HepG2 (cell line): ENCODE measurements around the gene UCP2. TPM values are rescaled to one million over a fixed set of nuclear protein-coding genes. Genes with fewer than 3 reads are reported as not detected.

Experiments used
- ATAC-seq: fragments of 200-7000 bp; cut with Tn5 transposase; 3 replicates; pipeline ENCODE4 v1.9.1; 2020; ENCODE audit warnings: mild to moderate bottlenecking, moderate library complexity
- BruUV-seq: library from RNA; stranded (reverse); fragments of 400-500 nt; replicated peaks from 2 replicates; lab custom pipeline; 2021; lab: Mats Ljungman, UMichigan
- CTCF ChIA-PET: fragments of 300-600 bp; formaldehyde crosslinking; extraction: SDS; loops from one replicate; lab custom pipeline; 2021; ENCODE audit warnings: low total read pairs, inconsistent platforms, low intra/inter-chr PET ratio; lab: Yijun Ruan, JAX
- POLR2A ChIA-PET: fragments of 350-600 bp; sonication (Branson Sonifier 250); formaldehyde crosslinking; loops from one replicate; lab custom pipeline; 2020; ENCODE audit warnings: antibody characterized with exemption, inconsistent platforms; lab: Yijun Ruan, JAX
- DNase-seq: peaks from one replicate; pipeline ENCODE4 v3.0.0-alpha.2; 2015; ENCODE audit warnings: low spot score
- FAIRE-seq: peaks from 3 replicates; lab custom pipeline; 2011; peaks lifted over from hg19 to GRCh38; lab: Jason Lieb, UNC
- H2AFZ ChIP-seq: one replicate; pipeline ENCODE4 v1.6.1; 2011; ENCODE audit warnings: low read length, inconsistent platforms
- H3K27ac ChIP-seq: fragments of 300-600 bp; 3 replicates; pipeline ENCODE4 v1.8.0; 2011; ENCODE audit warnings: mixed run types, mild to moderate bottlenecking, mixed read lengths, low read length, inconsistent platforms; ENCODE audit not compliant: insufficient read depth; ENCODE audit errors: extremely low read length
- H3K27me3 ChIP-seq, 2 experiments: fragments of 200-600 bp in 1 of 2; 2 replicates in 1 of 2; 3 replicates in 1 of 2; pipeline versions ENCODE4 v1.6.0 to v1.8.0; 2011; ENCODE audit warnings: low read length in 2 of 2, mild to moderate bottlenecking in 2 of 2, moderate library complexity in 2 of 2, inconsistent platforms in 1 of 2; ENCODE audit not compliant: insufficient read depth in 2 of 2, control insufficient read depth in 1 of 2
- H3K36me3 ChIP-seq, 2 experiments: fragments of 200-600 bp in 1 of 2; replicated peaks in 1 of 2; 2 replicates in 1 of 2; 3 replicates in 1 of 2; pipeline versions ENCODE4 v1.5.1 to v1.8.0; 2011; ENCODE audit warnings: low read length in 2 of 2, inconsistent platforms in 1 of 2; ENCODE audit not compliant: insufficient read depth in 2 of 2, control insufficient read depth in 1 of 2
- H3K4me1 ChIP-seq: 2 replicates; pipeline ENCODE4 v1.5.1; 2012; ENCODE audit warnings: low read length, inconsistent platforms; ENCODE audit not compliant: insufficient read depth
- H3K4me2 ChIP-seq: 2 replicates; pipeline ENCODE4 v1.6.0; 2011; ENCODE audit warnings: low read depth, low read length, inconsistent platforms
- H3K4me3 ChIP-seq, 3 experiments: fragments of 200-600 bp in 1 of 3; sonication (generic), shearing (Covaris generic) in 1 of 3; replicated peaks in 1 of 3; 2 replicates each; pipeline ENCODE4 v1.5.1; 2011 to 2016; ENCODE audit warnings: low read length in 3 of 3, inconsistent platforms in 2 of 3, low read depth in 2 of 3, mild to moderate bottlenecking in 2 of 3, control low read depth in 1 of 3, mixed read lengths in 1 of 3; ENCODE audit not compliant: insufficient read depth in 1 of 3
- H3K79me2 ChIP-seq: one replicate; pipeline ENCODE4 v1.6.1; 2011; ENCODE audit warnings: low read length, inconsistent platforms; ENCODE audit not compliant: insufficient read depth
- H3K9ac ChIP-seq: 2 replicates; pipeline ENCODE4 v1.6.0; 2011; ENCODE audit warnings: mild to moderate bottlenecking, low read depth, low read length, inconsistent platforms; ENCODE audit not compliant: insufficient read depth
- H3K9me3 ChIP-seq: 2 replicates; pipeline ENCODE4 v1.5.1; 2012; ENCODE audit warnings: mild to moderate bottlenecking, low read length
- H4K20me1 ChIP-seq: 2 replicates; pipeline ENCODE4 v1.6.0; 2011; ENCODE audit warnings: inconsistent platforms, mild to moderate bottlenecking, low read length, moderate library complexity; ENCODE audit not compliant: insufficient read depth
- BCLAF1 ChIP-seq: fragments of 450-650 bp; IDR thresholded peaks from 2 replicates; pipeline ENCODE4 v1.6.1; 2017; ENCODE audit warnings: mild to moderate bottlenecking
- GPN1 ChIP-seq: sonication (generic); formaldehyde crosslinking; IDR thresholded peaks from 2 replicates; pipeline ENCODE4 v1.5.1; 2020; ENCODE audit warnings: missing genetic modification reagents, borderline replicate concordance
- GRHL1 ChIP-seq: sonication (generic); formaldehyde crosslinking; conservative IDR thresholded peaks from 2 replicates; pipeline ENCODE4 v1.8.0; 2022; ENCODE audit warnings: missing genetic modification reagents
- NFAT5 ChIP-seq: sonication (generic); formaldehyde crosslinking; IDR thresholded peaks from 2 replicates; pipeline ENCODE4 v1.4.0; 2020; ENCODE audit warnings: missing genetic modification reagents
- PHF21A ChIP-seq: sonication (generic); formaldehyde crosslinking; IDR thresholded peaks from 2 replicates; pipeline ENCODE4 v1.5.0; 2020; ENCODE audit warnings: mild to moderate bottlenecking, missing genetic modification reagents
- SMARCE1 ChIP-seq: fragments of 450-650 bp; IDR thresholded peaks from 2 replicates; pipeline ENCODE4 v1.6.1; 2017; ENCODE audit warnings: borderline replicate concordance
- SRY ChIP-seq: sonication (generic); formaldehyde crosslinking; IDR thresholded peaks from 2 replicates; pipeline ENCODE4 v1.8.0; 2022; ENCODE audit warnings: mild to moderate bottlenecking, missing genetic modification reagents
- SSRP1 ChIP-seq: IDR thresholded peaks from 2 replicates; pipeline ENCODE4 v1.6.1; 2016; ENCODE audit warnings: control low read depth
- YEATS2 ChIP-seq: sonication (generic); formaldehyde crosslinking; IDR thresholded peaks from 2 replicates; pipeline ENCODE4 v1.4.0; 2020; ENCODE audit warnings: missing genetic modification reagents, borderline replicate concordance
- ZNF562 ChIP-seq: sonication (generic); formaldehyde crosslinking; IDR thresholded peaks from 2 replicates; pipeline ENCODE4 v1.8.0; 2022; ENCODE audit warnings: missing genetic modification reagents, borderline replicate concordance
- ZNF672 ChIP-seq: sonication (generic); formaldehyde crosslinking; IDR thresholded peaks from 2 replicates; pipeline ENCODE4 v1.8.1; 2022; ENCODE audit warnings: missing genetic modification reagents
- WGBS: methylation state at CpG from one replicate; pipeline ENCODE4 v1.1.6; 2017; ENCODE audit warnings: low lambda C conversion rate; 5-methylcytosine and 5-hydroxymethylcytosine counted together
- in situ Hi-C: cut with HindIII; loops from 2 replicates; pipeline ENCODE4 v1.10.0; 2017; ENCODE audit warnings: low pct_unique_long_range_greater_than_20kb; ENCODE audit not compliant: extremely low pct_ligation_motif_present
- intact Hi-C: fragments of 100-400 bp; cut with micrococcal nuclease; formaldehyde crosslinking; loops from one replicate; pipeline ENCODE4 v1.10.0; 2022; ENCODE audit not compliant: unreplicated experiment
- polyA plus RNA-seq, 8 experiments: library from polyadenylated mRNA; depleted of rRNA in 3 of 8; stranded (reverse) in 7 of 8; unstranded in 1 of 8; fragments of >200 nt; fragmentation: Illumina TruSeq in 4 of 8; extraction: Trizol in 4 of 8; gene quantifications; 2 replicates each; pipeline versions ENCODE4 v1.2.1 to v1.2.3, GENCODE V29; 2011 to 2016; ENCODE audit warnings: low read depth in 4 of 8, missing spikeins in 1 of 8, mixed read lengths in 1 of 8; ENCODE audit not compliant: insufficient read depth in 1 of 8
- total RNA-seq, 5 experiments: library from RNA; depleted of rRNA; stranded (reverse); fragments of >200 nt; fragmentation: Illumina TruSeq; extraction: Trizol; gene quantifications; 2 replicates each; pipeline ENCODE4 v1.2.3, GENCODE V29; 2016; ENCODE audit warnings: low read depth in 1 of 5

UCP2 gene
- total and polyA plus RNA-seq, 2 of the 13 experiments (the other 11 are each of a cell fraction or from before 2014, with no cell fraction given): 2.7 to 3.2 TPM

- CTCF ChIA-PET: no interaction called here
- H3K9me3 ChIP-seq: no peaks in the 10 kb centered on the region
- intact Hi-C loops: loop anchor here (5.0 kb wide), 1 partner anchor 210 kb away; the partner anchor contains the start of genes C2CD3 and PPME1
These were observed 20.4 kb downstream of the UCP2 start for GRCh38 chr11:73962101-73962705.

More at GRCh38 chr11:73962101-73962705, 20.4 kb downstream of the UCP2 start:
- Histone ChIP-seq H3K27me3 (no peaks in the 10 kb centered on the region), H4K20me1 (no peaks in the 10 kb centered on the region), H3K4me1 (peaks cover 20% of the 10 kb centered on the region), H3K4me2 (no peak overlapping the region), H2AFZ (no peak overlapping the region), H3K4me3 (no peak overlapping the region), H3K36me3 (no peaks in the 10 kb centered on the region), H3K27ac (no peak overlapping the region), H3K9ac (no peak overlapping the region), H3K79me2 (no peaks in the 10 kb centered on the region)
- TF ChIP-seq ZNF562 (CRISPR knock-in tag): no peak
- TF ChIP-seq SRY: no peak
- no peak for TF ChIP-seq NFAT5 (CRISPR knock-in tag)
- TF ChIP-seq GPN1 (CRISPR knock-in tag): no peak
- TF ChIP-seq SSRP1 (CRISPR knock-in tag): no peak
- no peak for TF ChIP-seq PHF21A (CRISPR knock-in tag)
- TF ChIP-seq ZNF672 (CRISPR knock-in tag): no peak
- TF ChIP-seq GRHL1 (CRISPR knock-in tag): no peak
- no peak for TF ChIP-seq YEATS2
- no peak for TF ChIP-seq BCLAF1
- TF ChIP-seq SMARCE1: no peak
- DNase-seq (no peak), ATAC-seq (no peak), FAIRE-seq (no peak)
- BruUV-seq: no TSS peak
- in situ Hi-C loops: loop anchor here (10.0 to 25.0 kb wide), 2 partner anchors 133 to 200 kb away; partner anchors contain the start of genes C2CD3 and PPME1
- POLR2A ChIA-PET: no interaction called here
- WGBS: 92% methylated on average over 7 of the region's 7 CpGs
